HEK293T (cell line): Measurements from ENCODE around the gene RPP38.

Experiments used
- BHLHE40 ChIP-seq: fragments of 450-650 bp; IDR thresholded peaks from 2 replicates; pipeline ENCODE4 v1.6.1; 2016; ENCODE audit warnings: mild to moderate bottlenecking, moderate library complexity, borderline replicate concordance
- CTBP1 ChIP-seq: fragments of 450-650 bp; IDR thresholded peaks from 2 replicates; pipeline ENCODE4 v1.6.1; 2016; ENCODE audit warnings: borderline replicate concordance
- HDGF ChIP-seq: fragments of 450-650 bp; IDR thresholded peaks from 2 replicates; pipeline ENCODE4 v1.6.1; 2017; ENCODE audit warnings: antibody characterized with exemption, borderline replicate concordance

DNA sequence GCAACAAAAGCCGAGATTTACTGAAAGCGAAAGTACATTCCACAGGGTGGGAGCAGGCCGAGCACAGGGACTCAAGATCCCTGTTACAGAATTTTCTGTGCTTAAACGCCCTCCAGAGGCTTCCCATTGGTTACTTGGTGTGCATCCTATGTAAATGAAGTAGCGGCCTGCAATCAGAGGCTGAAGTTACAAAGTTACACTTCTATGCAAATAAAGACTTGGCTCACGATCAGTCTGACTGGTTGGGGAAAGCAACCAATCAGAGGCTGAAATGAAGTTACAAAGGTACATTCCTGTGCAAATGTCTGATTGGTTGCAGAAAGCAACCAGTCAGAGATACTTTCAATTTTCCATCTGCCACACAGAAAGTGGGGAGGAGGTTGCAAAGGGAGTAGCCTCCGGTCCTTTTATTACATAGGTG lies 12.6 kb upstream of the RPP38 start:
- TF ChIP-seq CTBP1 (no peak), BHLHE40 (no peak), HDGF (no peak)
